ENCODE results near the gene AGTR1.
A peak's percentile ranks its signal among the peaks of the same experiment; 100 is the strongest.

Gene AGTR1

DNA sequence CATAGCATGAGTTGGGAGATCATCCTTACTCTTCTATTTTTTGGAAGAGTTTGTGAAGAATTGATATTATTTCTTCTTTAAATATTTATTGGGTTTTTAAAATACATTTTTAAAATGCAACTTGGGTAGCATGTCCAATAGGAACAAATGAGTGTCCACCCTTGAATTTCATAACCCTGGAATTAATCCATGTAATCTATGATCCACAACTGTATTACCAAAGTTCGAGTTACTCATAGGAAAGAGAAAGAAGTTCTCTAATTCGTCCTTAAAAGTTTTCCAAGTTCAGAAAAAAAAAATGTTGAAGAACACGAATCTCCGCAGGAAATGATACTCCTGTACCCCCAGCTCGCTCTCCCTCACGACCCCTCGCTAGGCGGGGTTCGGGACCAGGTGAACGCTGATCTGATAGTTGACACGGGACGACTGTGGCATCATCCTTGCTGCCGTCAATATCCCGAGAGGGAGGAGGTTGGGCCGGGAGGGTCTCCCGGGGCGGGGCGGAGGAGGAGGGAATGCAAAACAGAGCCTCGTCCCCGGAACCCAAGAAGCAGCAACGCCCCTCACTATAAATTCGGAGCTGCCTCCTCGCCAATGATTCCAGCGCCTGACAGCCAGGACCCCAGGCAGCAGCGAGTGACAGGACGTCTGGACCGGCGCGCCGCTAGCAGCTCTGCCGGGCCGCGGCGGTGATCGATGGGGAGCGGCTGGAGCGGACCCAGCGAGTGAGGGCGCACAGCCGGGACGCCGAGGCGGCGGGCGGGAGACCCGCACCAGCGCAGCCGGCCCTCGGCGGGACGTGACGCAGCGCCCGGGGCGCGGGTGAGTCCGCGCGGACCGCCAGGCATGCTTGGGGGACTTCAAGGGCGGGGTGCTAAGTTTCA, at the start of gene AGTR1:
Gene AGTR1, plus strand, starts transcription at position 598 of the 884 bp plus-strand sequence. CDS start 43,133 bp downstream, outside the sequence.
- no peak for TF ChIP-seq BHLHE40 (IDR thresholded peaks at IDR 0.05; ENCODE audit: borderline replicate concordance)
- TF ChIP-seq, protein P1, sequence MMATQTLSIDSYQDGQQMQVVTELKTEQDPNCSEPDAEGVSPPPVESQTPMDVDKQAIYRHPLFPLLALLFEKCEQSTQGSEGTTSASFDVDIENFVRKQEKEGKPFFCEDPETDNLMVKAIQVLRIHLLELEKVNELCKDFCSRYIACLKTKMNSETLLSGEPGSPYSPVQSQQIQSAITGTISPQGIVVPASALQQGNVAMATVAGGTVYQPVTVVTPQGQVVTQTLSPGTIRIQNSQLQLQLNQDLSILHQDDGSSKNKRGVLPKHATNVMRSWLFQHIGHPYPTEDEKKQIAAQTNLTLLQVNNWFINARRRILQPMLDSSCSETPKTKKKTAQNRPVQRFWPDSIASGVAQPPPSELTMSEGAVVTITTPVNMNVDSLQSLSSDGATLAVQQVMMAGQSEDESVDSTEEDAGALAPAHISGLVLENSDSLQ (IDR thresholded peaks at IDR 0.05), result peak; percentile 78
- ChIA-PET POLR2A (no interaction called here), CTCF (no interaction called here)
- DNase-seq (ENCODE audit: extremely low spot score), result peak; percentile 73

DNA sequence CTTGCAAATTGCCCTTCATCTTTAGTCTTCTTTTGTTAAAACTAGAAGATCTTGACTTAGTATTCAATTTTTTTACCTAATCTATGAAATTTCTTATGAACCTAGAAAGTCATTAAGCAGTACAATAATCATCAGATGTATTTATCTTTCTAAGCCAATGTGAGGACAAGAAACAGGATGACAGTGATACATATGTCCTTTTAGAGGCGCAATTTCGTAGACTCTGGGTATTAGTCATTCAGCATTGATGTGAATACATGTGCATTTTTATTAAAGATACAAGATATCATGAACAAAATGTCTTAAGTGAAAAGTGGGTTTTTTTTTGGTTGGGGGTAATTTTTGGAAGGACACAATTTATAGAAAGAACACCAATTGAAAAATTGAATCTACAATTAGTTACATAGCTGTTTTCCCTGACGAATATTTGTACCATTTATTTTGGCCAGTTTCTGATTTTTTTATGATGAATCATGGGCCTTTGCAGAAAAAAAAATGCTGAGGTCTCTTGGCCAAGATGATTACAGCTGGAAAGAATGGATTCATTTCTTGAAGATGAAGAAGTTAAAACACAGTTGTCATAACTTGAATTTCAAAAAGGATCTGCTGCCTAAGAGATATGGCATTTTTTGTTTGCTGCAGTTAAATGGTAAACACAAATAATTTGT, 48.9 kb upstream of the AGTR1 start:
- DNase-seq (ENCODE audit: extremely low spot score), result no peak
- POLR2A ChIA-PET, result no interaction called here
- CTCF ChIA-PET, result no interaction called here
- TF ChIP-seq HDGF (IDR thresholded peaks at IDR 0.05; ENCODE audit: borderline replicate concordance), result no peak
- TF ChIP-seq CTBP1 (IDR thresholded peaks at IDR 0.05; ENCODE audit: borderline replicate concordance), result no peak
- TF ChIP-seq, protein P1 (IDR thresholded peaks at IDR 0.05), result no peak

- ChIA-PET POLR2A (no interaction called here), CTCF (no interaction called here)
- TF ChIP-seq CTBP1 (IDR thresholded peaks at IDR 0.05; ENCODE audit: borderline replicate concordance), result no peak
- TF ChIP-seq TARDBP (IDR thresholded peaks at IDR 0.05), result no peak
- TF ChIP-seq HDGF (IDR thresholded peaks at IDR 0.05; ENCODE audit: borderline replicate concordance), result no peak
- no peak for TF ChIP-seq ELF4 (IDR thresholded peaks at IDR 0.05)
- TF ChIP-seq ARNT (IDR thresholded peaks at IDR 0.05), result no peak
- no peak for TF ChIP-seq ZNF384 (IDR thresholded peaks at IDR 0.05)
- no peak for TF ChIP-seq LEF1 (IDR thresholded peaks at IDR 0.05; ENCODE audit: borderline replicate concordance)
- no peak for TF ChIP-seq FOXK2 (IDR thresholded peaks at IDR 0.05)
- no peak for TF ChIP-seq FOXA1 (IDR thresholded peaks at IDR 0.05)
- TF ChIP-seq SP1 (IDR thresholded peaks at IDR 0.05), result no peak
- TF ChIP-seq FOXM1 (IDR thresholded peaks at IDR 0.05; ENCODE audit: borderline replicate concordance), result no peak
- TF ChIP-seq SUZ12 (IDR thresholded peaks at IDR 0.05), result no peak
- TF ChIP-seq, protein P1 (IDR thresholded peaks at IDR 0.05), result no peak
- TF ChIP-seq NFRKB (IDR thresholded peaks at IDR 0.05), result no peak
- TF ChIP-seq BHLHE40 (IDR thresholded peaks at IDR 0.05; ENCODE audit: borderline replicate concordance), result no peak
- no peak for TF ChIP-seq L3MBTL2 (conservative IDR thresholded peaks at IDR 0.05)
- no peak for DNase-seq (ENCODE audit: extremely low spot score)
Observed at GRCh38 chr3:148651549-148651948, 46.2 kb upstream of the AGTR1 start.

- CTCF ChIA-PET, result no interaction called here
- DNase-seq (ENCODE audit: extremely low spot score), result no peak
- TF ChIP-seq FOXM1 (IDR thresholded peaks at IDR 0.05; ENCODE audit: borderline replicate concordance) (no peak), SUZ12 (IDR thresholded peaks at IDR 0.05) (no peak), TARDBP (IDR thresholded peaks at IDR 0.05) (no peak), FOXK2 (IDR thresholded peaks at IDR 0.05) (no peak), LEF1 (IDR thresholded peaks at IDR 0.05; ENCODE audit: borderline replicate concordance) (no peak), ELF4 (IDR thresholded peaks at IDR 0.05) (no peak), BHLHE40 (IDR thresholded peaks at IDR 0.05; ENCODE audit: borderline replicate concordance) (no peak), ARNT (IDR thresholded peaks at IDR 0.05) (no peak), HDGF (IDR thresholded peaks at IDR 0.05; ENCODE audit: borderline replicate concordance) (no peak), ZNF384 (IDR thresholded peaks at IDR 0.05) (no peak), SP1 (IDR thresholded peaks at IDR 0.05) (no peak), FOXA1 (IDR thresholded peaks at IDR 0.05) (no peak), NFRKB (IDR thresholded peaks at IDR 0.05) (no peak)
- POLR2A ChIA-PET, result no interaction called here
Observed at GRCh38 chr3:148654433-148654832, 43.3 kb upstream of the AGTR1 start.

DNA sequence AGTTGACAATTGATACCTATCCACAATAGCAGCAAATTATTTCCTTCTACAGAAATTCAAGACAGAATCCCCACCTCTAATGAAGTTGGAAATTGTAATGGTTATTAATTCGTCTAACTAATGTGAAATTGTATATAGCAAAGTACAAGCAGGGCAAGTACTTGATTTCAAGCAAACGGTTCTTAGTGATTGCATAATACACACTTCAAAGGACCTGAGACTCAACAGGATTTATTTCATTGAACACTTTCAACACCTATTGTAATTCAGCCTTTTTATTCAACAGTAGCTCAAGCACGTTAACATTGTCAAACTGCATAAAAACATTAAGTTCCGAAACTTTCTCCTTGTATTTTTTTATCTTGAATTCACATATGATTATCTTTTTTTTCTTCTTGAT, 40.2 kb upstream of the AGTR1 start:
- ChIA-PET CTCF (no interaction called here), POLR2A (no interaction called here)
- TF ChIP-seq HDGF (IDR thresholded peaks at IDR 0.05; ENCODE audit: borderline replicate concordance), result no peak
- no peak for TF ChIP-seq TARDBP (IDR thresholded peaks at IDR 0.05)
- TF ChIP-seq FOXK2 (IDR thresholded peaks at IDR 0.05), result no peak
- TF ChIP-seq BHLHE40 (IDR thresholded peaks at IDR 0.05; ENCODE audit: borderline replicate concordance), result no peak
- TF ChIP-seq ZNF384 (IDR thresholded peaks at IDR 0.05), result no peak
- TF ChIP-seq LEF1 (IDR thresholded peaks at IDR 0.05; ENCODE audit: borderline replicate concordance), result no peak
- TF ChIP-seq NFRKB (IDR thresholded peaks at IDR 0.05), result no peak
- no peak for TF ChIP-seq L3MBTL2 (conservative IDR thresholded peaks at IDR 0.05)
- no peak for TF ChIP-seq SUZ12 (IDR thresholded peaks at IDR 0.05)
- TF ChIP-seq FOXA1 (IDR thresholded peaks at IDR 0.05), result no peak
- TF ChIP-seq FOXM1 (IDR thresholded peaks at IDR 0.05; ENCODE audit: borderline replicate concordance), result no peak
- no peak for TF ChIP-seq SP1 (IDR thresholded peaks at IDR 0.05)
- TF ChIP-seq, protein P1 (IDR thresholded peaks at IDR 0.05), result no peak
- TF ChIP-seq CTBP1 (IDR thresholded peaks at IDR 0.05; ENCODE audit: borderline replicate concordance), result no peak

More for the DNA sequence above, 40.2 kb upstream of the AGTR1 start:
- DNase-seq (ENCODE audit: extremely low spot score), result no peak

All from HEK293T (cell line).